Putamen (tissue), 1 donor: ENCODE data around the gene SND1.

Source experiments
- DNase-seq: peaks from one replicate; pipeline ENCODE4 v3.0.0-alpha.2; 2016; ENCODE audit warnings: low spot score

SND1 gene

DNA sequence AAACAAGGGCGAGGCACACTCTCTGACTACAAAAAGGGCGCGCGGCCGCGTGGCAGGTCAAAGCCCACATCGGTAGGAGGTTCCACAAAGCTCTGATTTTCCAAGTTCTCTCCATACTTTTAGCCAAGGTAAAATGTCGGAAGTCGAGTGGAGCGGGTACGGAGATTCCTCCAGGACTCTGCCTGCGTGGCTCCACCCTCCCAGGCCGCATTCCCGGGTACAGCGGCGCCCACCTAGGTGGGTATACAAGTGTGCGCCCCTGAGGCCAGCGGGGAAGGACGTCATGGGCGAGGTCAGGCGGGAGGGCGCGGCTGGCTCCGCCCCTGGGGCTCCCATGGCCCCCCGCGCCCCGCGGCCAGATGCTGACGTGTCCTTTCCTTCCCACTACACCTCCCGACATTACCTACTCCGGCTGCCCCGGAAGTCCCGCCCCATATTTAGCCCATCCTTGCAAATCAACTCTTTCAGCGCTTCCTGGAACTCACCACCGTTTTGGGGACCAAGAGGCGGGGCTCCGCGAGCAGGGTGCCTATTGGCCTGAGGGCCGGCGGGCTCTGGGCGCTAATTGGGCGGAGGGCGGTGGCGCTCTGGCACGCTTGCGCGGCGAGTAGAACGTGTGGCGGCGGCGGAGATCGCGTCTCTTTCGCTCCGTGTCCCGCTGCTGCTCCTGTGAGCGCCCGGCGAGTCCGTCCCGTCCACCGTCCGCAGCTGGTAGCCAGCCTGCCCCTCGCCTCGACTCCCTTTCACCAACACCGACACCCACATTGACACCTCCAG lies at the start of gene SND1:
Gene SND1, plus strand, starts transcription at position 639 of the 777 bp plus-strand sequence. CDS start 180 bp downstream, outside the sequence.
- DNase-seq: peak; percentile 99

DNA sequence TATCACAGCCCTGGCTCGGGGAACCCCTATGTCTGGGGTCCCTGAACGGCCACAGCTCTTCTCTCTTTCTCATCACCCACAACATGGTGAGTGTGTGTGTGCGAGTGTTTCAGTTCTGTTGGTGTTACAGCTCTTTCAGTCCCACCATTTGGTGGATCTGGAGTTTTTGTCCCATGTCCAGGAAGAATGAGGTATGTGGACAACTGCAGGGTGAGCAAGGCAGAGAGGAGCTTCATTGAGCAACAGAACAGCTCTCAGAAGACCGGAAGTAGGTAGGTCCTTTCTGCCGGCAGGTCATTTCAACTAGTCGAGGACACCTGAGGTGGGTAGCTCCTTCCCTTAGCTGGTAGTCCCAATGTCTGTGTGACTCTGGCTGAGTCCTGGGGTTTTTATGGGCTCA lies 43.5 kb upstream of the SND1 start:
- no peak for DNase-seq

DNA sequence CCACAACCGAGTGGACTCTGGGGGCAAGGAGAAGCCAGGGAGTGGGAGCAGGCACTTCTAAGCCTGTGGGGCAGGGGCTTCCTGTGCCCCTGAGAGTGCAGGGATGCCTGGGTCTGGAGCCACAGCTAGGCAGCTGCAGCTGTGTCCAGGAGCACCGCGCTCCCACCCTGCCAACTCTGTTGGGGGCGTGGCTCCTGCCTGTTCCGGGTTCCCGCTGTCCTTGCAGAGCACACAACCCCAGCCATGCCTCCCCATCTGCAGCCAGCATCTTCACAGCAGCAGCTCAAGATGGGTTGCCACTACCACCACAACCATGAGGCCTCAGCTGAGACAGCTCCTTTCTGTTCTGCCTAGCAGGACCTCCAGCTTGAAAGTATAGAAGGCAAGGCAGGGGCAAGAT lies 42.7 kb upstream of the SND1 start:
- DNase-seq: no peak

DNA sequence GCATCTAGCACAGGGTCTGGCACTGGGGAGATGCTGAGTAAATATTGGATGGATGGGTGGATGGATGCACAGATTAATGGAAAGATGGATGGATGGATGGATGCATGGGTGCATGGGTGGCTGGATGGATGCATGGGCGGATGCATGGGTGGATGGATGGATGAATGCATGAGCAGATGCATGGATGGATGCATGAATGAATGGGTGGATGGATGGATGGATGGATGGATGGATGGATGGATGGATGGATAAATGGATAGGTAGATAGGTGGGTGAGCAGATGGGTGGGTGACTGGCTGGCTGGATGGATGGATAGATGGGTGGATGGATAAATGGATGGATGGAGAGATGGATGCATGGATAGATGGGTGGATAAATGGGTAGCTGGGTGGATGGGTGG lies 39.7 kb upstream of the SND1 start:
- DNase-seq: no peak

DNA sequence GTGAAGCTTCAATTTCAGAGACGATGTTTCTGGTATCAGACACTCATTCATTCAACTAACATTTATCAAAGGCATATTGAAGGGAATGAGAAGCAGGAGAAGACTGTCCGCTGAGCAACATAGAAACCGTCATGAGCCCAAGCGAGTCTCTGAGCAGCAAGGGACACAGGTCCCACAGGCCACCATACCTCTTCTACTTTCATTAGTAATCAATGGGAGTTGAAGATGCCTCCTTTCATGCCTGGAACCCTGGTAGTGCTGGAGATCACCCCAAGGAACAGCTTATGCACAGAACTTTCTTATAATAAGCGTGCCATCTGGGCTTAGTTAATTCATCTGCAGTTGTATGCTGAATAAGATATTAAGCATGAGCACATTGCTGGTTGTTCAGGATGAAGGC lies 35.3 kb upstream of the SND1 start:
- DNase-seq: no peak

DNA sequence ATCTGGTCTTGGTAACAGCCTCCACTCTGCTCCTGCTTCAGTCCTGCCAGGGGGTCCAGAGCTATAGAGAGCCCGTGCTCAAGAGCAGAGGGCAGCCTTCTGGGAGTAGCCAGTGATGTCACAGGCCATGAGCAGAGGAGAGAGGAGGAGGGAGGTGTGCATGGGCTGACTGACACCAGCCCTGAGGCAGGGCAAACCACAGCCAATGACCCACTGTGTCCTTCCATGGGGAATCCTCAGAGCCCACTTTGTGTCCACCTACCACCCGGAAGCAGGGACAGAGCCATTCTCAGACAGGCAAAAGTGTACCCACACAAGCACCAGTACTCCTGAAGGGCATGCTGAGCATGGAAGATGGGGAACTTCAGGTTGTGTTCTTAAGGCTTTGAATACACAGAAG lies 34.0 kb upstream of the SND1 start, which contains the start of gene PAX4:
Gene PAX4, minus strand, starts transcription at position 101 of the 400 bp plus-strand sequence. CDS start 2,214 bp downstream, outside the sequence.
- DNase-seq: no peak

DNA sequence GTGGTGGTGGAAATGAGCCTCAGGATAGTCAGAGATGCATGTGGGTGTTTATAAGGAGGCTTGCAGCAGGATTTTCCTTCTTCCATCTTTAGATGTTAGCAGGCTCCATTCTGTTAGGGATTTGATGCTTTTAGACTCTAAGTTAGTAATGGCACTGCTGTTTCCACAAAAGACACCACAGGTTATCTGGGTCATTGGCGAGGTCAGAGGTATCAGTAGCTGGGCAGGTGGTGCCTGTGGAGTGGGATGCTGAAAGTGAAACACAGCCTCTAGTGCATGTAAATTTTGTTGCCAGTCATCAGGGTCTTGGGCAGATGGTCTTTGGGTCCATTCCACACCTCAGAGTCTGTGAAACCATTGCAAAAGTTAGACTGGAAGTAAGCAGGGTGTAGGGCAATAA lies 33.2 kb upstream of the SND1 start:
- no peak for DNase-seq

DNA sequence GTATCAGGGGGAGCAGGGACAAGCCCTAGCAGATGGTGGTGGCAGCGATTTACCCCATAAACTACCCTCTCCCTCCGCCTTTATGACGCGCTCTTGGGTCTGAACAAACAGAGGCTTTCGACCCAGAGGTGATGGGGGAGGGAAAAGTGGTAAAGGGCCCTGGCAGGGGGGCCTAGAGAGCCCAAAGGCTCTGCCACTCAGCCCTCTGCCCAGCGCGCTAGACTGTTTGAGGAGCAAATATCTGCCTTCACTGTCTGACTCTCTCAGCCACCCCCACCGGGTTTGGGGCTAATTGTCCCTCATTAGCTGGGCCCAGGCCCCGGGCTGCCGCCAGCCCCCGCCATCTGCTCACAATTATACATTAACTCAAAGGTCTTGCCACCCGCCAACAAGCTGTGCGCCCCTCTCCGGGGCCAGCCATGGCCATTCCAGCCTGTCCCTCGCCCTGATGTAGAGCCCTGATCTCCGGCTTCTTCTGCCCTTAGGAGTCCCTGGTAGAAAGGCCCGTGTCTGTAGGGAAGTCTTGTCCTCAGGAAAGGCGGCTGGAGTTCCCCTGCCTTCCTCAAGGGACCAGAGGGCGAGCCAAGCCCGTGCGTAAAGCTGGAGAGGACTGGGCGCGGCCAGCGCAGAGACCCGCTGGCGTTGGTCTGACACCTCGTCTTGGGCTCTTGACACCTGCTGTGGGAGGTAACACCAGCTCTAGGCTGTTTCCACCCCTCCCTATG lies 32.2 kb upstream of the SND1 start:
- DNase-seq: no peak

DNA sequence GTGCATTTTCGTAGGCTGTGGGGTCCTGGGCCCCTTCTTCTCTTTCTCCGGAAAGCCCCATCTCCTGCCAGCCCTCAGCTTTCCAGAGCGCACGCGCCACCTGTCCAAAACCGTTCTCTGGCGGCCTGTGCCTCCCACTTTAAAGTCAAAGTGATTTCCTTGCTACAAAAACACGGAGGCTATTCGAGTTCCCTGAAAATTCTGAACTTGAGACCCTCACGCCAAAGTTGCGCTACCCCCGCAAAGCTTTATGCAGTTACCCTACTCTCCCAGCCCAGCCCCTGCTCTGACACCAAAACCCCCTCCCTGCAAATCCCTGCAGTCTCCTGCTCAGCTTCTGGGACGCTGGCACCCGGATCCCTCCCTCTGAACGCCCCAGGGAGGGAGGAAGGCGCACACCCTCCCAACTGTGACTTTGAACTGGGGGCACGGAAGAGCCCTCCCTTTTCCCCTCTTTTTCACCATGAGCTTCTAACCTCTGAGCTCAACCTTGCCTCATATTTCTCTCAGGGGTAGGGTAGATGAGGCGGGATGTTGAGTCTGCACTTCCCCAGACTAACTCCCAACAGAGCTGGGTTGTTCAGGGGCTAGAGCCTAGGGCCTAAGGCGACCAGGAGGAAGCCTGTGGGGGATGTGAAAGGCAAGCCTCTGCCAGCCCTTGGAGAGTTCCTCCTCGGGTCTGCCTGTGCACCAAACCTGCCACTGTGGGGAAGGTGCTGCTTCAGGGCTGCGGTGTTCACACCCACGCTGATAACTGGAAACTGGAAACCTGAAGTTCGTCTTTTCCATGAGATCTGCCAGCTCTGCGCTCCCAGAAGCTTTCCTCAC lies 31.4 kb upstream of the SND1 start:
- no peak for DNase-seq

DNA sequence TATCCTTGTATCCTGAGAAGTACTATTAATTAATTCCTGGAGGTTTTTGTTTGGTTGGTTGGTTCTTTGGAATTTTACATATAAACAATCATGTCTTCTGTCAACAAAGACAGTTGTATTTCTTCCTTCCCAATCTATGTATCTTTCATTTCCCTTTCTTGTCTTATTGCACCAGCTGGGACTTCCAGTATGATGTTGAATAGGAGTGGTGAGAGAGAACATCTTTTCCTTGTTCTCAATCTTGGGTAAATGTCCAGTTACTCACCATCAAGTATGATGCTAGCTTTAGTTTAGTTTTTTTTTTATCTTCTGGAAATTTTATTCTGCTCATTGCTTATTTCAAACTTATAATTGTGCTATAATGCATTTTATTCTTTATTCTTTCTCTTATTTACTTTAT lies 26.7 kb upstream of the SND1 start:
- no peak for DNase-seq

DNA sequence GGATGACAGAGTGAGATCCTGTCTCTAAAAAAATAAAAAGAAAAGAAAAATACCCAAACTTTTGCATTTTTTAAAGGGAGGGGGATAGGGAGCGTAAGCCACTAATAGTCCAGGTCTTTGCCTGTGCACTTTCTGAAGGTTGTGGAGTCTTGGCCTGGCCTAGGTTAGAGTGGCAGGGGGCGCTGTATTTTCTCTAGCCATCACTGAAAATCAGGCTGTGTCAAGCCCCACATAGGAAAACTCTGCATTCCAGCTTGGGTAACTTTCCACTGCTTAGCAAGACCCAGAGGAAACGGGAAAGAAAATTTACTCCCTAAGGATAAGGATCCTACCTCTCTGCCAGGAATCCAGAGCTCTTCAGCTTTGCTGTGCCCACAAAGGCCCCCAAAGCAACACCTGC lies 23.5 kb upstream of the SND1 start:
- DNase-seq: no peak

DNA sequence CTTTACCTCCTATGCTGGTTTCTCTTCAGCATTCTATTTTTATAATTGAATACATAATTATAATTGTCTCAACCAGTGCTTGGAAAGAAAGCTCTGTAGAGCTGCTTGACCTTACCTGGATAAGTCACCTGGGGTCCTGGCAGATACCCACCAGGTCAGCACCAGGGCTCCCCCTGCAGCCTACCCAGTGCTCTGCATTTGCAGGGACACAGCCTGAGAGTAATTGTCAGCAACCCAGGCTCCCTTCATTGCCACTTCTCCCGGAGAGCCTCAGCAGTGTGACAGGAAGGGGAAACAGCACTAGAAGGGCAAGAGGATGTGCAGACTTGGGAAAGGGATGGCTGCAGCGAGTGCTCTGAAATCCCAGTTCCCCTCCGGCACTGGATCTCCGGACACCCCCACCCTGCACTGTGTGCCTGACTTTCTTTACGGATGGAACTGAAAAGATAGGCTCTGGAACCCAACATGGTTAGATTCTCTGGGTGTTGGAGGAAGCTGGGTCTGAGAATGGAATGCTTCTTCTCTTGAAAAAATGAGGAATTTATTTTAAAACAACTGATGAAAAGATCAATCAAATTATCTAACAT lies 22.6 kb upstream of the SND1 start:
- DNase-seq: no peak

DNA sequence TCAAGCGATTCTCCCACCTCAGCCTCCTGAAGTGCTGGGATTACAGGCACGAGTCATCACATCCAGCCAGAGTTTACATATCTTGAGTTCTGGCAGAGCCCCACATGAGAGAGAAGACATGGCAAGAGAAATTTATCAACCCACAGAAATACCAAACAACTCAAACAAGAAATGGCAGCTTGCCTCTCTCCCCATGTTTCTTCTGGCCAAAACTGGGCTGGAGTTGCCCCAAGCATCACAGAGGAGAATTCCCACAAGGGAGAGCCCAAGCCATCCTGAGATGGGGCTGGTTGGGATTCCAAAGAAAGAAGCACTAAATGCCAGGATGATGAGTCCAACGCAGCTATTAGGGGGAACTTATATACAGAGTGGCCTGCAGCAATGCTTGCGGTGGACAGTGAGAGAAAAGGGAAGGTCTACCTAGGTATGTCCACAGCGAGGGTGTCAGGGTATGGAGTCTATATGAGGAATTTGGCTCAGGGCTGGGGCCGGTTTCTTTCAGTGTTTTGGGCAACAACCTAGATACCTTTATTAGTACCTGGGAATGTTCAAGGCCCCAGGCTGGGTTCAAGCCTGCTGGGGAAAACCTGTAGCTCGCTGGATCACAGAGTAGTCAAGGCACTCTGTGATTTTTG lies 19.6 kb upstream of the SND1 start:
- DNase-seq: no peak

DNA sequence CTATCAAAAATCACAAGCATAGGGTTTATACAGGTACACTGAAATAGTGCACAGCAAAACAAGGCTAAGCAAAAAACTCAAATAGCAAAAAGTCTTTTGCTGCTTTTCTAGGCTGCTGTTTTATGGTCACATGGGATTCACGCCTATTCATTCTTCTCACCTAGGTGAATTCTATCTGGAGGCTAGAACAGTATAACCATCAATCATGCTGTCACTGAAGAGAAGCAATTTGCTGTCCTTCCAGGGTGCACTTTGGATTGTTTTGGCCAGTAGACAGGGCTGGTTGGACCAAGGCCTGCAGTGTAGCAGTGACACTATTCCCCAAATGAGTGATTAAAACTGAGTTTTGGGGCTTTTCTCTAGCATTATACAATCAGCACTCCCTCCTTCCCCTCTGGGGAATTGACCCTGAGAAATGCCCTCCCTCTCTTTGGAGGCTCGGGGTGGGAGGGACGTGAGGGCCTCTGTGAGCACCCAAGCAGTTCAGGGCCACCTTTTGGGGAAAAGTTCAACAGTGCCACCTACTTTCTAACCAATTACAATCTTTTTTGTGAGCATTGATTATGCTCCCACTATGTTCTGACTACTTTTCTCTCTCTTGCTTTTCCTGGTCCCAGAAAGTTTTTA lies 16.2 kb upstream of the SND1 start:
- DNase-seq: no peak

DNA sequence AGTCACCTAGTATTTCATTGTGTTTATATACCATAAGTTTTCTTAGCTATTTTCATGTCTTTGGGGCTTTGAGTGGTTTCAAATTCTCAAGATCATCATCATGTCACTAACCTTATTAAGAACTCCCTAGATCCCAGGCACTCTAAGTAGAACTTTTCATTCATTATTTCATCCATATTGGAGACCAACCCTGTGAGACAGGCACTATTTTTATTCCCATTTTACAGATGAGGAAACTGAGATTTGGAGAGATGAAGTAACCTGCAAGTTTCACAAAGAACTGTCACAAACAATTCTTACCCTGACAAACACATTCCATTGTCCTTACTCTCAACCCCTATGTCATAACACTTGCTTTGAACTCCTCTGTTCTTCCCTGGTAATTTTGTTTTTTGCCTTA lies 13.8 kb upstream of the SND1 start:
- no peak for DNase-seq

DNA sequence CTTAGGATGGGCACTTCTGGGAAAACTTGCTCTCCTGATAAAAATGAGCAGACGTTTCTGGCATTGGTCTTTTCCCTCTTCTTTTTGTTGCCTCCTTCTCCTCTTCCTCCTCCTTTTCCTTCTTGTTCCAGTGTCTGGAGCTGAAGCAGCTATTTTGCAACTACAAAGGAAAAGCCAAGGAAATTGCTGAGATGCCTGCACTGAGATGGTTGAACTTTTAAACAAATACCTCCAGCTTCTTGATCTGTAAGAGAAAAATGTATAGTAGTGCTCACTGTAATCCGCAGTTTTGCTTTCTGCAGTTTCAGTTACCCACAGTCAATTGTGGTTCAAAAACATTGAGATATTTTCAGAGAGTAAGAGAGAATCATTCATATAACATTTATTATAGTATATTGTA lies 7.5 kb upstream of the SND1 start:
- no peak for DNase-seq

DNA sequence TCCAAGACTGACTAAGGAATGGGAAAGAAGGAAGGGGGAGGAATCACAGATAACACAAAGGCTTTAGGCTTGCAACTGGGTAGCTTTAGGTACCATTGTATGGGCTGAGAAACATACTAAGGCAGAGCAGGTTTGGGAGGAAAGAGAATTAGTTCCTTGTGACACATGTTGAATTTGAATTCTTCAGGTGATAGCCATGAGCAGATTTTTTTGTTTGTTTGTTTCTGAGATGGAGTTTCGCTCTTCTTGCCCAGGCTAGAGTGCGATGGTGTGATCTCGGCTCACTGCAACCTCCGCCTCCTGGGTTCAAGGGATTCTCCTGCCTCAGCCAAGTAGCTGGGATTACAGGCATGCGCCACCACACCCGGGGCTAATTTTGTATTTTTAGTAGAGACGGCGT lies 4.4 kb upstream of the SND1 start:
- no peak for DNase-seq

DNA sequence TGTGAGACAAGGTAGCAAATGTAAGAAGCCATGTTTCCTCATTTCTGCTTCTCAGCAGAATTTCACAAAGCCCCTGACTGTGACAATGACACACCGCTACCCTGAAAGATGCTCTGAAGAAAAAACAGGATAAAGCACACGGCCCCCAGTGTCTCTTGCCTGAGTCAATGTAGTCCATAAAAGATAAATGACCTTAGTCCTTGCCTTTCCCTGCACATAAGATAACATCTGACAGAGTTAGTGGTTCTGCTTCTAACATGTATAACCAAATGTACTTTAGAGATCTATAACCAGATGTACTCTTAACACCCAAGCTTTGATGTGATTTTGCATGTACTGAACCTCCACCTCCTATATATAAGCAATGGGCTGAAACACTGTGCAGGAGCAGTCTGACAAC lies 3.0 kb upstream of the SND1 start:
- DNase-seq: no peak

DNA sequence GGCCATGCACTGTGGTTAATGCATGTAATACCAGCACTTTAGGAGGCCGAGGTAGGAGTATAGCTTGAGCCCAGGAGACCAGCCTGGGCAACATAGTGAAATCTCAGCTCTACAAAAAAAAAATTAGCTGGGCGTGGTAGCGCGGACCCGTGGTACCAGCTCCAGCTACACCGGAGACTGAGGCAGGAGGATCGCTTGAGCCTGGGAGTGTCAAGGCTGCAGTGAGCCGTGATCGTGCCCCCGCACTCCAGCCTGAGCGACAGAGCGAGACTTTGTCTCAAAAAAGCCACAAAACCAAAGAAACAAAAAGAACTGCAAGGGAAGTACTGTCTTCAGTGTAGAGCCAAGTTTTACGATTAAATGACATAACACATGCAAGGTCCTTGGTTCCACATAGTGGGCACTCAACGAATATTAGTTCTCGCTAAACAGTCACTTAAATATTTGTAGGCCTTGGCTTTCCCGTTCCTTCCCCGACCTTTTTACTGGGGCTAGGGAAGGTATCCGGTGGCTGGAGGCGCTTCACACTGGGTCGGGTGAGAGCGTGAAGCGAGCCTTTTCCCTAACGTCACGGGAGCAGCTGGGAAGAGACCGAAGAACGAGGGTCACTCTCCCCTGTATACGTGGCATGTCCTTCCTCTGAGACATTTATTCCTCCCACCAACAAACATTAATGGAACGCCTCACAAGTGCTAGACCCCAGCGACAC lies 993 bp upstream of the SND1 start:
- peak; percentile 13 for DNase-seq
